PC-3 (cell line): ENCODE measurements around the gene RERE. TPM values are rescaled to one million over a fixed set of nuclear protein-coding genes. Genes with fewer than 3 reads are reported as not detected.

ENCODE experiments used
- ATAC-seq: fragments of 200-7000 bp; cut with Tn5 transposase; 2 replicates; pipeline ENCODE4 v1.9.1; 2020; ENCODE audit warnings: mild to moderate bottlenecking, moderate library complexity
- BruUV-seq: library from RNA; stranded (reverse); fragments of 400-500 nt; replicated peaks from 2 replicates; lab custom pipeline; 2021; lab: Mats Ljungman, UMichigan
- CTCF ChIA-PET: fragments of 300-600 bp; sonication (Branson Sonifier 250); formaldehyde crosslinking; loops from one replicate; lab custom pipeline; 2022; ENCODE audit warnings: antibody characterized with exemption; lab: Charles Lee
- POLR2A ChIA-PET: fragments of 300-600 bp; sonication (Branson Sonifier 250); formaldehyde crosslinking; loops from one replicate; lab custom pipeline; 2022; ENCODE audit warnings: antibody characterized with exemption; ENCODE audit not compliant: unreplicated experiment; lab: Charles Lee
- DNase-seq: peaks from one replicate; pipeline ENCODE4 v3.0.0-alpha.2; 2015
- H2AFZ ChIP-seq: fragments of 300-600 bp; sonication (generic); 2 replicates; pipeline ENCODE4 v1.6.0; 2016; ENCODE audit warnings: antibody characterized with exemption, low read length
- H3F3A ChIP-seq: fragments of 300-600 bp; sonication (generic); one replicate; pipeline ENCODE4 v1.6.0; 2017; ENCODE audit warnings: antibody characterized with exemption, low read length, control low read depth, mild to moderate bottlenecking; ENCODE audit not compliant: unreplicated experiment
- H3K27ac ChIP-seq: fragments of 300-600 bp; sonication (generic); 2 replicates; pipeline ENCODE4 v1.5.1; 2016; ENCODE audit warnings: mild to moderate bottlenecking, low read length
- H3K27me3 ChIP-seq: fragments of 300-600 bp; sonication (generic); 2 replicates; pipeline ENCODE4 v1.6.1; 2016; ENCODE audit warnings: low read length, mixed read lengths
- H3K36me3 ChIP-seq: fragments of 300-600 bp; sonication (generic); 2 replicates; pipeline ENCODE4 v1.6.1; 2016; ENCODE audit warnings: low read depth, mixed run types, low read length, mixed read lengths
- H3K4me1 ChIP-seq: fragments of 300-600 bp; sonication (generic); 2 replicates; pipeline ENCODE4 v1.5.1; 2016; ENCODE audit warnings: low read length; ENCODE audit not compliant: insufficient read depth
- H3K4me2 ChIP-seq: fragments of 300-600 bp; sonication (generic); 2 replicates; pipeline ENCODE4 v1.6.0; 2016; ENCODE audit warnings: low read length
- H3K4me3 ChIP-seq: fragments of 300-600 bp; sonication (generic); 2 replicates; pipeline ENCODE4 v1.5.1; 2016; ENCODE audit warnings: mild to moderate bottlenecking, low read length, mixed read lengths
- H3K79me2 ChIP-seq: fragments of 300-600 bp; sonication (generic); 2 replicates; pipeline ENCODE4 v1.6.1; 2017; ENCODE audit warnings: low read length, mixed read lengths
- H3K9ac ChIP-seq: fragments of 300-600 bp; sonication (generic); 2 replicates; pipeline ENCODE4 v1.6.0; 2016; ENCODE audit warnings: mild to moderate bottlenecking, low read length
- H3K9me2 ChIP-seq: fragments of 300-600 bp; sonication (generic); replicated peaks from 2 replicates; pipeline ENCODE4 v1.6.1; 2016; ENCODE audit warnings: mixed run types, low read length, mixed read lengths
- H3K9me3 ChIP-seq: fragments of 300-600 bp; sonication (generic); 2 replicates; pipeline ENCODE4 v1.6.1; 2016; ENCODE audit warnings: low read length, mixed read lengths
- H4K20me1 ChIP-seq: fragments of 300-600 bp; sonication (generic); 2 replicates; pipeline ENCODE4 v1.6.1; 2016; ENCODE audit warnings: low read length, mixed read lengths
- EZH2 ChIP-seq: fragments of 300-600 bp; sonication (generic); IDR thresholded peaks from one replicate; pipeline ENCODE4 v1.6.1; 2017; ENCODE audit warnings: antibody characterized with exemption, mild to moderate bottlenecking, low read length; ENCODE audit not compliant: unreplicated experiment
- EZH2phosphoT487 ChIP-seq: fragments of 300-600 bp; sonication (generic); IDR thresholded peaks from 2 replicates; pipeline ENCODE4 v1.6.1; 2018; ENCODE audit warnings: mild to moderate bottlenecking, antibody characterized with exemption, low read length, borderline replicate concordance
- intact Hi-C: fragments of 100-400 bp; cut with micrococcal nuclease; formaldehyde crosslinking; loops from 2 replicates; pipeline ENCODE4 v1.9.0; 2023
- total RNA-seq: library from RNA; depleted of rRNA; stranded (reverse); fragments of >200 nt; gene quantifications from 2 replicates; pipeline ENCODE4 v1.2.3, GENCODE V29; 2014
- TF ChIP-seq, protein P1 (sequence below): fragments of 300-600 bp; sonication (generic); conservative IDR thresholded peaks from 2 replicates; pipeline ENCODE4 v1.5.1; 2017; ENCODE audit warnings: antibody characterized with exemption, low read depth, mild to moderate bottlenecking, low read length

Gene RERE
- total RNA-seq, 1 experiment from 2014 or later: 24.2 TPM

DNA sequence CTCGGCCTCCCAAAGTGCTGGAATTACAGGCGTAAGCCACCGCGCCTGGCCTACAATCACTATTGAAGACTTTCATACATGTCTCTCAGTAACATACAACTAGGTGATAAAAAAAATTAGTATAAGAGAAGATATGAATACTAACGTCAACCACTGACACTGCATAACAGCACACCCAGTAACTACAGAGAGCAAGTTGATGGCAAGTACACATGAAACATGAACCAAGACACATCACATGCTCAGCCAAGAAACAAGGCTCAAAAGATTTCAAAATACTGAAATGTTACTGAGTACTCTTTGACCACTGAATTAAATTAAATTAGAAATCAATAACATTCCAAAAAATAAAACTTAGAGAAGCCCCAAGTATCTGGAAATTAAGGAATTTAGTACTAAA is 331.4 kb downstream of the RERE start:
- CTCF ChIA-PET: no interaction called here

DNA sequence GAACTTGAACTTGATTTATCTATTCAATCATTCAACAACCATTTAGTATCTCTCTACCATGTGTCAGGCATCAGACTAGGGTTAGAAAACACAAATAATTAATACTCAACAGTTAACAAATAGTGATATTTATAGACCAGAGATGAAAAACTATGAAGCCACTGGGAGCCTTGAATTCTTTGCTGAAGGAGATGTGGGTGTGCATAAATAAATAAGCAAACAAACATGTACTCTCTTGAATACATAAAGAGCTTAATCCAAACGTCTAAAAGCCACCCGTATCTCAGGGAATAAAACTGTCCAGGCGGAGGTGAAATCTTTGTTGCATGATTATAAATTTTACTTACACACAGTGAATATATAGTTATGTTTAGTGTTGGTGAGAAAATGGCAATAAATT is 333.9 kb downstream of the RERE start:
- no peak overlapping the region for H2AFZ ChIP-seq
- no peak overlapping the region for H3K4me3 ChIP-seq
- no peaks in the 10 kb centered on the region for H3K9me3 ChIP-seq
- no peaks in the 10 kb centered on the region for H3K27me3 ChIP-seq
- no peaks in the 10 kb centered on the region for H4K20me1 ChIP-seq
- BruUV-seq: no TSS peak
- H3F3A ChIP-seq: no peaks in the 10 kb centered on the region
- ATAC-seq (no peak), DNase-seq (no peak)
- peak overlapping the region; percentile 1; the same call in 1 of the 2 replicates for H3K27ac ChIP-seq
- POLR2A ChIA-PET: interaction anchor here (0.6 kb wide), 1 partner anchor 39 kb away, joined by 5 read pairs; no protein-coding TSS in a partner anchor
- no peak overlapping the region for H3K9ac ChIP-seq
- intact Hi-C loops: no loop called here
- TF ChIP-seq EZH2 (no peak), EZH2phosphoT487 (no peak)
- TF ChIP-seq, protein P1, sequence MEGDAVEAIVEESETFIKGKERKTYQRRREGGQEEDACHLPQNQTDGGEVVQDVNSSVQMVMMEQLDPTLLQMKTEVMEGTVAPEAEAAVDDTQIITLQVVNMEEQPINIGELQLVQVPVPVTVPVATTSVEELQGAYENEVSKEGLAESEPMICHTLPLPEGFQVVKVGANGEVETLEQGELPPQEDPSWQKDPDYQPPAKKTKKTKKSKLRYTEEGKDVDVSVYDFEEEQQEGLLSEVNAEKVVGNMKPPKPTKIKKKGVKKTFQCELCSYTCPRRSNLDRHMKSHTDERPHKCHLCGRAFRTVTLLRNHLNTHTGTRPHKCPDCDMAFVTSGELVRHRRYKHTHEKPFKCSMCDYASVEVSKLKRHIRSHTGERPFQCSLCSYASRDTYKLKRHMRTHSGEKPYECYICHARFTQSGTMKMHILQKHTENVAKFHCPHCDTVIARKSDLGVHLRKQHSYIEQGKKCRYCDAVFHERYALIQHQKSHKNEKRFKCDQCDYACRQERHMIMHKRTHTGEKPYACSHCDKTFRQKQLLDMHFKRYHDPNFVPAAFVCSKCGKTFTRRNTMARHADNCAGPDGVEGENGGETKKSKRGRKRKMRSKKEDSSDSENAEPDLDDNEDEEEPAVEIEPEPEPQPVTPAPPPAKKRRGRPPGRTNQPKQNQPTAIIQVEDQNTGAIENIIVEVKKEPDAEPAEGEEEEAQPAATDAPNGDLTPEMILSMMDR: no peak
- no peaks in the 10 kb centered on the region for H3K9me2 ChIP-seq
- H3K79me2 ChIP-seq: no peaks in the 10 kb centered on the region
- H3K4me2 ChIP-seq: no peak overlapping the region
- CTCF ChIA-PET: interaction anchor here (1.1 kb wide), 1 partner anchor 220 kb away, joined by 3 read pairs; no protein-coding TSS in a partner anchor
- H3K36me3 ChIP-seq: no peaks in the 10 kb centered on the region
- H3K4me1 ChIP-seq: peaks cover 8% of the 10 kb centered on the region

More for the DNA sequence above, 331.4 kb downstream of the RERE start:
- Histone ChIP-seq H3K4me3 (no peak overlapping the region), H3K9me2 (no peaks in the 10 kb centered on the region), H3K79me2 (no peaks in the 10 kb centered on the region), H4K20me1 (no peaks in the 10 kb centered on the region), H3K9ac (no peak overlapping the region), H3K4me1 (peaks cover 12% of the 10 kb centered on the region), H3F3A (no peaks in the 10 kb centered on the region), H3K4me2 (no peak overlapping the region), H3K36me3 (no peaks in the 10 kb centered on the region), H3K27me3 (no peaks in the 10 kb centered on the region), H3K9me3 (no peaks in the 10 kb centered on the region), H3K27ac (no peak overlapping the region), H2AFZ (no peak overlapping the region)
- ATAC-seq (no peak), DNase-seq (no peak)
- intact Hi-C loops: no loop called here
- TF ChIP-seq EZH2phosphoT487 (no peak), EZH2 (no peak)
- TF ChIP-seq, protein P1: no peak
- no TSS peak for BruUV-seq
- POLR2A ChIA-PET: no interaction called here

DNA sequence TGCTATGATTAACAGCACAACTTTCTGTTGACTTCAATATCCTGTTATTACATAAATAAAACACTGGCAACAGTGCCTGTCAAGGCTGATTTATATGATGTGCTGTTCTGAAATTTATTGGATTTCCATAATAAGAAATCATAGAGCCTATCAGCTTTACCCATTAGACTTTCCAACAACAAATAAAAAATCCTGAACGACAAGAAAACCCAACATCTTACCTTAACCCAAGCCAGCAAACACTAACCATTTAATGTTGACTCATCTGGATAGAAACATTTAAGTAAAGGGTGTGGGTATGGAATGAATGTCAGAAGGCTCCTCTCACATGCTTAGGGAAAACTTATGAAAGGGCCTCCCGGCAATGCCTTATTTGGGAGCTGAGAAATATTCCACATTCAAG is 334.5 kb downstream of the RERE start:
- intact Hi-C loops: no loop called here

More for the DNA sequence above, 334.5 kb downstream of the RERE start:
- H3K27ac ChIP-seq: peak overlapping the region; percentile 1; the same call in 1 of the 2 replicates
- DNase-seq: peak; percentile 60
- no TSS peak for BruUV-seq
- no peaks in the 10 kb centered on the region for H3K27me3 ChIP-seq
- no peak overlapping the region for H3K4me2 ChIP-seq
- H3K79me2 ChIP-seq: no peaks in the 10 kb centered on the region
- H3F3A ChIP-seq: no peaks in the 10 kb centered on the region
- H4K20me1 ChIP-seq: no peaks in the 10 kb centered on the region
- ChIA-PET CTCF (interaction anchor here (1.1 kb wide), 1 partner anchor 220 kb away, joined by 3 read pairs; no protein-coding TSS in a partner anchor), POLR2A (no interaction called here)
- no peaks in the 10 kb centered on the region for H3K36me3 ChIP-seq
- no peak overlapping the region for H3K9ac ChIP-seq
- H3K9me3 ChIP-seq: no peaks in the 10 kb centered on the region
- no peaks in the 10 kb centered on the region for H3K9me2 ChIP-seq
- TF ChIP-seq, protein P1: no peak
- TF ChIP-seq EZH2 (no peak), EZH2phosphoT487 (no peak)
- ATAC-seq: peak; percentile 69
- H3K4me3 ChIP-seq: no peak overlapping the region
- H2AFZ ChIP-seq: no peak overlapping the region
- peaks cover 8% of the 10 kb centered on the region for H3K4me1 ChIP-seq
